GM12874 (cell line): ENCODE measurements around the gene SIPA1L2.

Source experiments
- TF ChIP-seq, protein P1 (sequence below): IDR thresholded peaks from 2 replicates; pipeline ENCODE4 v1.5.1; 2011; ENCODE audit warnings: low read depth, mild to moderate bottlenecking, control low read depth, low read length, moderate library complexity; ENCODE audit not compliant: insufficient read depth

Gene SIPA1L2

DNA sequence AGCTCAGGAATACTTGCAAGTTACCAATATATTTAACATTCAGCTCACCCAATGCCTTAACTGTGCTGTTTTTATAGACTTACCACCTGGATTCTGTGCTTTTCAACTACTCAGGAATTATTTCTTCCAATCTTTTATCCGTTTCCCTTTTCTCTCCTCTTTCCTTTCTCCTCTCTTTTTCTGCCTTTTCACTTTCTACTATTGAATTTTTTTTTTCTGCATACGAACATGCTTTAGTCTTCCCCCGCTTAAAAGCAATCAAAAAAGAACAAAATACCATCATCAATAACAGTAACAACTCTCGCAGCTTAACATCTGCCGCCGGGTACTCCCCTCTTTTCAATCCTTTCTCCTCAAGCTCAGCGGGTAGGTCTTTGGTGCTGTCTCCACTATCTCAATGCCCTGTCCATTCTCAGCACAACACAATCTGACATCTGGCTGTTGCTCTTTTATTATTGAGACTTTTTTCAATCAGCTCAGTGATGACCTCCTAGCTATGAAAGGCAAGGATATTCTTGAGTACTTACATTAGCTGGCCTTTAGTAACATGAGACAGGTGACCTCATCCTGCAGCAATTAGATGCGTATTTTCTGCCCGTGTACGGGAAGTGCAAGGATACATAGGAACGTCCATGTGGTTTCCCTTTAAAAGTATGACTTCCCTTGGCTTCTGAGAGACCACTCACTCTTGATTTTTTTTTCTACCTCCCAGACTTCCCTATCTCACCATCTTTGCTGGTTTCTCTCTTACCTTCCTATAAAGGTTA is 40.2 kb upstream of the SIPA1L2 start:
- TF ChIP-seq, protein P1, sequence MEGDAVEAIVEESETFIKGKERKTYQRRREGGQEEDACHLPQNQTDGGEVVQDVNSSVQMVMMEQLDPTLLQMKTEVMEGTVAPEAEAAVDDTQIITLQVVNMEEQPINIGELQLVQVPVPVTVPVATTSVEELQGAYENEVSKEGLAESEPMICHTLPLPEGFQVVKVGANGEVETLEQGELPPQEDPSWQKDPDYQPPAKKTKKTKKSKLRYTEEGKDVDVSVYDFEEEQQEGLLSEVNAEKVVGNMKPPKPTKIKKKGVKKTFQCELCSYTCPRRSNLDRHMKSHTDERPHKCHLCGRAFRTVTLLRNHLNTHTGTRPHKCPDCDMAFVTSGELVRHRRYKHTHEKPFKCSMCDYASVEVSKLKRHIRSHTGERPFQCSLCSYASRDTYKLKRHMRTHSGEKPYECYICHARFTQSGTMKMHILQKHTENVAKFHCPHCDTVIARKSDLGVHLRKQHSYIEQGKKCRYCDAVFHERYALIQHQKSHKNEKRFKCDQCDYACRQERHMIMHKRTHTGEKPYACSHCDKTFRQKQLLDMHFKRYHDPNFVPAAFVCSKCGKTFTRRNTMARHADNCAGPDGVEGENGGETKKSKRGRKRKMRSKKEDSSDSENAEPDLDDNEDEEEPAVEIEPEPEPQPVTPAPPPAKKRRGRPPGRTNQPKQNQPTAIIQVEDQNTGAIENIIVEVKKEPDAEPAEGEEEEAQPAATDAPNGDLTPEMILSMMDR = no peak

DNA sequence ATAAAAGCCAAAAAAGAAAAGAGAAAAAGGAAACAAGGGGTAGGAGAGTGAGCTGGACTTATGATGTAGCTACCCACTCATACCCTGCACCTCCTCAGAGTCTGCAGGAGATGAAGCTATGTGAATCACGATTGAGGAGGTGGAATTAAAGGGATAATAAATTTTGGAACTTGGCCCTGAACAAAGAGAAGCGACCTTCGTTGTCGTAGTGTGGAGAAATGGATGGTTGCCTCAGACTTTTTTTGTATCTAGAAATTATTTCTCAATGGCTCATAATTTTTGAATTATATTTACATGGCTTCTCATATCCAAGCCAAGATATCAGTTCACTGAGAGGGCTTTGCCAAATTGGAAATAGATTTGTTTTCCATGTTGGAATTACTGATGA is 37.8 kb upstream of the SIPA1L2 start:
- TF ChIP-seq, protein P1 = no peak

GRCh38 chr1:232667094-232667777 is 37.3 kb upstream of the SIPA1L2 start:
- TF ChIP-seq, protein P1 = no peak

GRCh38 chr1:232664844-232665777 is 35.2 kb upstream of the SIPA1L2 start:
- TF ChIP-seq, protein P1 = no peak

DNA sequence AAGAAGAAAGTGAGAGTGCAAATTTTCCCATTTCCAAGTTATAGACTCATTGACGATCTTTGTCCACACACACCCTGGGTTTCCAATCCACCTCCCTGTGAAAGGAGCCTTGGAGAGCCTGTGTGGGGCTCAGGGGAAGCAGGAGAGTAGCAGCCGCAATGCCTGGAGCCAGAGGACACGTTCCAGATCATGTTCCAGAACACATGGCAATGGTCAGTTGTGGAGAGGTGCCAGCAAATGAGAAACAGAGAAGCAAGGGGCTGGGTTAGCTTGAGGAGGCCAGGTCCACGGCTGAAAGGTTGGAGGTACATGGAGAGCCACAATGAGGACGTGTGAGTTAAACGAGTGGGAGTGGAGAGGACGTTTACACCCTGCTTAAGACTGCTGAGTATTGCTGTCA is 33.0 kb upstream of the SIPA1L2 start:
- TF ChIP-seq, protein P1 = no peak

- TF ChIP-seq, protein P1 = no peak
These were observed 28.5 kb upstream of the SIPA1L2 start for GRCh38 chr1:232658386-232658785.

DNA sequence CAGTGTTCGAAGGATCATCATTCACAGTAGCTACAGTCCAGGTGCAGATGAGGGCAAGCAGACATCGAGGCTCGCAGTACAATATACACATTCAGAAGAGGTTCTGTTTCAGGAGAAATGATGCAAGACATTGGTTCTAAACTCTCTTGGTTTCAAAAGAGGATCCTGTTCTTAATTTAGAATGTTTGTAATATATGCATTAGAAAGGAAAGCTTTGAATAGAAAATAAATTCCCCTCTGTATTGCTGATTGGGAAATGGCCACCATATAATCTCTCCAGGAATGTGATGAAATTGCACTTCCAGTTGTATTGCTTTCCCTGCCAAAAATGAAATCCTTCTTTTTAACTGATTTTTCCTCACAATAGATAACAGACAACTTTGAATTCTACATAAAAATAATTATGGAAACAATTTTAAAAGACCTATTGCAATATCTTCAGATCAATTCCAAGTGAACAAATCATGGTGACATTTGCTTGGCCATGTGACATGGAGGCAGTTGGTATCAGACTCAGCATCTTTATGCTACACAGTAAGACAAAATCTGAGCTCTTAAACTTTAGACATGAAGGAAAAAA is 27.6 kb upstream of the SIPA1L2 start:
- TF ChIP-seq, protein P1 = no peak
